ENCODE measurements around the gene TNXB.

The TNXB gene

GRCh38 chr6:32111424-32112066 is 2.4 kb upstream of the TNXB start:
- no peak for DNase-seq

GRCh38 chr6:32110632-32111031 is 1.5 kb upstream of the TNXB start:
- DNase-seq = no peak

GRCh38 chr6:32109765-32110160 is 625 bp upstream of the TNXB start:
- no peak for DNase-seq

DNA sequence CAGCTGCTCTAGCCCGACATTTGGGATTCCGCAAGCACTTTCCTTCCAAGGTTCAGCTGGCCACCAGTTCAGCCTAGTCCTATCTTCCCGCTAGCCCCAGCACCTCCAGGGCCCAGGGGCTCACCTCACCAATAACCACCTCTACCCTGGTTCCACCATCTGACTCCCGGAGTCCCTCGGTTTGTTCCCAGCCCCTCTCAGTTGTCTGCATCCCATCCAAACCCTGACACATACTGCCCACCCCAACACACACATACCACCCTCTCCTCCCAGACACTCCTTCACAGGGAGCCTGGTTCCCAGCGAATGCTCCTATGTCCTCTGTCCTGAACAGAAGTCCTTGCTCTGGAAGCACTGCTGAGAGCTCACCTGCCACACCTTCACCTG is 418 bp downstream of the TNXB start:
- no peak for DNase-seq

DNA sequence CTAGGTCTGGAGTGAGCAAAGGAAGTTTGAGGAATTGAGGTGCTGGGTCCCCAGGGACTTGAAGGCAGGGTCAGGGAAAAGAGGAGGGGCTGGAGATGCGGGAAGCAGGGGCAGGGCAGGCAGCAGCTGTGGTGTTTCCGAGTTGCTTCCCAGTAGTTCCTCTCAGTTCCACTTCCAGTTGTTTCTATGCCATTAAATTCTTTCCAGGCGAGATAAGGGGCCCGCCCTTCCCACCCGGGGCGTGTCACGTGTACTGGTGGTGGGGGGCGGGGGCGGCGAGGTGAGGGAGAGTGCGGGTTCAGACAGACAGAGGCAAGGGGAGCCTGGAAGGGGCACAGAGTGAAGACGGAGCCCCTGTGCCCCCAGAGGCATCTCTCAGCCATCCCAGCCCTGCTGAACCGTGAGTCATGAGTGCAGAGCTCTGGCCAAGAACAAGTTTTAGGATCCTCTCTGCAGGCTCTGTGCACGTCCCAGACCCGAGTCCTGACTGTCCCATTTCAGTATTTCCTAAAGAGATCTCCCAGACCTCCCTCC is 977 bp downstream of the TNXB start:
- DNase-seq = peak; percentile 59

- no peak for DNase-seq
These were observed 1.7 kb downstream of the TNXB start for GRCh38 chr6:32107406-32107805.

- no peak for DNase-seq
These were observed 3.7 kb downstream of the TNXB start for GRCh38 chr6:32105433-32105832.

DNA sequence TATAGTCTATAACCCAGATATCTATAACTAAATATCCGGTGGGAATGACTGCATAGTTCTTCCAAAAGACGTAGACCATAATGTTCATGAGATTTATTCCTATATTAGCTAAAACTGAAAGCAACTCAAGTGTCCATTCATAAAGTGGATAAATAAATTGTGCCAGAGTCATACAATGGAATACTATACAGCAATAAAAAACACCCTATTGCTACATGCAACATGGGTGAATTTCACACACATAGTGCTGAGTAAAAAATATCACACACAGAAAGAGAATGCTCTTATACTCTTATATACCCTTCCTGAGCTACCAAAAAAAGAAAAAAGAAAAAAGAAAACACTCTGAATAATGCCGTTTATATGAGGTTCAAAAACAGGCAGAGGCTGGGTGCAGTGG is 6.9 kb downstream of the TNXB start:
- no peak for DNase-seq

DNA sequence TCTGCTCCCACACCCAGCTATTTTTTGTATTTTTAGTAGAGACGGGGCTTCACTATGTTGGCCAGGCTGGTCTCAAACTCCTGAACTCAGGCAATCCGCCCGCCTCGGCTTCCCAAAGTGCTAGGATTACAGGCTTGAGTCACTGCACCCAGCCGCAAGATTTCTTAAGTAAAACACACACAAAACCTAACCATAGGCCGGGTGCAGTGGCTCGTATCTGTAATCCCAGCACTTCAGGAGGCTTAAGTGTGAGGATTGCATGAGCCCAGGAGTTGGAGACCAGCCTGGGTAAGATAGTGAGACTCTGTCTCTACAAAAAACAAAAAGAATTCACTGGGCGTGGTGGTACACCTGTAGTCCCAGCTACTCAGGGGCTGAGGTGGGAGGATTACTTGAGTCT is 8.9 kb downstream of the TNXB start:
- peak; percentile 27 for DNase-seq

GRCh38 chr6:32097364-32097763 is 11.8 kb downstream of the TNXB start:
- no peak for DNase-seq

- DNase-seq = no peak
These were observed 12.5 kb downstream of the TNXB start for GRCh38 chr6:32096394-32097258.

- DNase-seq = no peak
These were observed 13.1 kb downstream of the TNXB start for GRCh38 chr6:32096087-32096393.

GRCh38 chr6:32095338-32096086 is 13.6 kb downstream of the TNXB start:
- DNase-seq = no peak

GRCh38 chr6:32092760-32093497 is 16.2 kb downstream of the TNXB start:
- DNase-seq = peak; percentile 25

- no peak for DNase-seq
These were observed 19.9 kb downstream of the TNXB start for GRCh38 chr6:32089082-32089828.

- DNase-seq = no peak
These were observed 20.6 kb downstream of the TNXB start for GRCh38 chr6:32088487-32089049.

- DNase-seq = peak; percentile 78
These were observed 21.3 kb downstream of the TNXB start for GRCh38 chr6:32087574-32088486.

DNA sequence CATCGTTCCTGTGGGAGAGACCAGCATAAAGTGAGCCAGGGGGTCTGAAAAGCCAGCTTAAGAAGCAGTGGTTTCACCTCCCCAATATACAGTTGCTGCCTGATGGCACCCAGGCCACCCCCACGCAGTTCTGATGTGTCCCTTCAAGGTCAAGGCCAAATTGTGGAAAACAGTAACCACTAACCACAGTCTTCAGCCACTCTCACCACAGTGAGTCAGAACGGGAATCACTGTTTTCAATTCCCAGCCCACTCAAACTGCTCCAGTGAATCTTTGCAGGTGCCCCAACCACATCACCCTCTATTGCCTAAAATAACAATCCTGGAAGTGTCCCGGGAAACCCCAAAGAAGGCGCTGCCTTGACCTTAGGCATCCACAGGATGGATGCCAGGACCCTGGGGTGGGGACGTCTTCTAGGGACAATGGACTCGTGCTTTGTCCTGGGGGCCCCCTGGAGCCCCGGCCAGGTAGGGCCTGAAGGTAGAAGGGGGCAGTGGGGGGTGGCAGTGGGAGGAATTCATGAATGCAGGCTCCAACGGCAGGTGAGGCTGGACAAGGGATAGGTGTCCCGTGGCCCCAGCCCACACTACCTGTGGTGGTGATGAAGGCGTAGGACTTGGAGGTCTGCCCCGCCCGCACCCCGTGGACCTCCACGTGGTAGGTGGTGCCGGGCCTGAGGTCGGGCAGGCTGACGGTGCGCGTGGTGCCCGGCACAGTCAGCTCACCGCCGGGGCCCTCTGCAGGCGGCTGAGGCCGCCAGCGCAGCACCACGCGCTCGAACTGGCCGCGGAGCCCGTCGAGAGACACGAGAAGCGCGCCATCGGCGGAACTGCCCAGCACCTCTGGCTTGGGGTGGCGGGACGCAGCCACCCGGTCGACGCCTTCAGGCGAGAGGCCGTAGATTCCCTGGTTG is 22.2 kb downstream of the TNXB start:
- peak; percentile 82 for DNase-seq

DNA sequence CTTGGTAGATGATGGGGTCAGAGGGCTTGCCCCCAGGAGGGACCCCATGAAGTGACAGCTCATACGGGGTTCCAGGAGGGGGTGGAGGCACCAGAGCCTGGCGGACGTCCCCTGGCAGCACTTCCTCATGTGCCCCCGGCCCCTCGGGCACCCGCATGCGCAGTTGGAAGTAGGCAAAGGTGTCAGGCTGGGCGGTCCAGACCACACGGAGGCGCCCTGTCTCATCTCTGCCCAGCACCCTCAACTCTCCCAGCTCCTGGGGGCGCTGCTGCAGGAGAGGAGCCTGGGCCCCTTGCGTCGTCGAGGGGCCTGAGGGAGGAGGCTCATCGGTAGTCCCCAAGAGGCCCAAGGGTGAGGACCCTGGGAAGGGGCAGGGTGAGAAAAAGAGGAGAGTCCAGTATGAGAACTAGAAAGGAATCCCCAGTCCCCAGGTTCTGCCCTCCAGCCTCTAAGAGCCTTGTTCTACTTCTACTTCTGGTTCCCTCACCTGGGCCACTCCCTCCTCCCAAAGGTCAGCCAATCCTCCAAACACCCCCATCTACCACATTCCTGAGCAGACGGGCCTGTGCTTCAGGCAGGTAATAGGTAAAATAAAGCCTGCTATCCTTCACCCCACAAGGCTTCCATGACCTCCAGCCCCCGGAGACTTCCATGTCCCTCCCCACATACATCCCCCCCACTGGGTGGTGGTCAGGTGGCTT is 23.2 kb downstream of the TNXB start:
- DNase-seq = no peak

Data from HCEC 1CT (cell line).